Cardiac muscle cell (in vitro differentiated cells and primary cell): ENCODE measurements around the gene TIGAR. TPM values are rescaled to one million over a fixed set of nuclear protein-coding genes. Genes with fewer than 3 reads are reported as not detected.

Source experiments
- DNase-seq, 2 donors: peaks; one replicate each; pipeline versions ENCODE4 v3.0.0 to v3.0.0-alpha.2; 2010 to 2017; ENCODE audit warnings: low read depth in 1 of 2, low spot score in 1 of 2
- H3K27ac ChIP-seq: fragments of 200-600 bp; sonication (generic); 2 replicates; pipeline ENCODE4 v1.5.1; 2016
- H3K27me3 ChIP-seq: fragments of 200-600 bp; sonication (generic); 2 replicates; pipeline ENCODE4 v1.6.0; 2016; ENCODE audit warnings: control low read depth
- H3K36me3 ChIP-seq: fragments of 200-600 bp; sonication (generic); 2 replicates; pipeline ENCODE4 v1.5.1; 2016; ENCODE audit warnings: control low read depth
- H3K4me1 ChIP-seq: fragments of 200-600 bp; sonication (generic); 2 replicates; pipeline ENCODE4 v1.8.1; 2017; ENCODE audit warnings: low read depth, mild to moderate bottlenecking, mixed run types
- H3K4me3 ChIP-seq: fragments of 200-600 bp; sonication (generic); 2 replicates; pipeline ENCODE4 v1.5.1; 2016; ENCODE audit warnings: mild to moderate bottlenecking
- H3K9me3 ChIP-seq: fragments of 200-600 bp; sonication (generic); 2 replicates; pipeline ENCODE4 v1.5.1; 2017; ENCODE audit warnings: low read depth, mild to moderate bottlenecking, control low read depth
- CTCF ChIP-seq: IDR thresholded peaks from 2 replicates; pipeline ENCODE4 v1.5.1; 2012; ENCODE audit warnings: low read depth, mild to moderate bottlenecking, low read length
- polyA plus RNA-seq: library from polyadenylated mRNA; unstranded; fragments of >200 nt; fragmentation: Nextera tagmentation; extraction: Ambion mirVana; gene quantifications from 2 replicates; pipeline ENCODE4 v1.2.1, GENCODE V29; 2016
- total RNA-seq: library from RNA; depleted of rRNA; stranded (reverse); fragments of >200 nt; gene quantifications from 2 replicates; pipeline ENCODE4 v1.2.3, GENCODE V29; 2016

The TIGAR gene
- total and polyA plus RNA-seq, 2 experiments from 2014 or later, result 2.7 to 16.4 TPM

DNA sequence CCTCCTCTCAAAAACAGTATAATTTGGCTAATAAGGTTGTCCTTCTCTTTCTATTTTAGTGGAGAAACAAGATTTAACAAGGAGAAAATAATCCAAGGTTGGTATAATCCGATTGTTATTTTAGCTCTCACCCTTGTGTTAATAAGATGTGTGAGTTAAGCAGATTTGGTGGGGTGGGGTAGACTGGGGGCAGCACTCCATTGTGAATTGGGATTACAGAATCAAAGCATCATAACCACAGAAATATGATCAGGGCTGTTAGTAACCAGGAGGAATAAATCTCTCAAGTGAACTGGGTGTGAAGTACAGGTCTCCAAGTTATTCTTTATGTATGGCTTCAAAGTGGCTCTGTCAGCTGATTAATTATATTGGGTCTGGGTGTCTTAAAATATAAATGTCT, 10.2 kb downstream of the TIGAR start:
- no peak for TF ChIP-seq CTCF

DNA sequence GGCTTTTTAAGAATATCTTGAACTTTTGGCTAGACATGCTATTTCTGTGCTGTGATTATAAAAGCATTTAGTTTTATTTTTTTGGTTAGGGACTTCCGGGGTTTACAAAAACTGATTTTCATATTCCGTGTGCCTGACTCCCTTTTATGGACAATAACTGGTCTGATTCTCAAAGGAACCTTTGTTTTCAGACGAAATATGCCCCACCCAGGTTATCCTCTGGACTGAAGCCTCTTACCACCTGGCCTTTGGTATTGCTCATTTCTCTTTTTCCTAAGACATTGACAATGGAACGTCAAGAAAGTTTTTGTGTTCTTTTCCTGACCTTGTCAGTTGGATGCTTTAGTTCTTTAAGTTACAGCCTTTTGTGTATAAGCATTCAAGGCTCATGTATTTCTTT, 10.8 kb downstream of the TIGAR start:
- no peak for TF ChIP-seq CTCF
- Histone ChIP-seq H3K27ac (no peak overlapping the region), H3K36me3 (peaks cover 5% of the 10 kb centered on the region)

More for the DNA sequence above, 10.2 kb downstream of the TIGAR start:
- H3K9me3 ChIP-seq, result no peaks in the 10 kb centered on the region
- H3K4me3 ChIP-seq, result no peak overlapping the region
- H3K27ac ChIP-seq, result no peak overlapping the region
- DNase-seq, result no peak
- no peaks in the 10 kb centered on the region for H3K27me3 ChIP-seq
- H3K36me3 ChIP-seq, result peaks cover 5% of the 10 kb centered on the region
- no peaks in the 10 kb centered on the region for H3K4me1 ChIP-seq

DNA sequence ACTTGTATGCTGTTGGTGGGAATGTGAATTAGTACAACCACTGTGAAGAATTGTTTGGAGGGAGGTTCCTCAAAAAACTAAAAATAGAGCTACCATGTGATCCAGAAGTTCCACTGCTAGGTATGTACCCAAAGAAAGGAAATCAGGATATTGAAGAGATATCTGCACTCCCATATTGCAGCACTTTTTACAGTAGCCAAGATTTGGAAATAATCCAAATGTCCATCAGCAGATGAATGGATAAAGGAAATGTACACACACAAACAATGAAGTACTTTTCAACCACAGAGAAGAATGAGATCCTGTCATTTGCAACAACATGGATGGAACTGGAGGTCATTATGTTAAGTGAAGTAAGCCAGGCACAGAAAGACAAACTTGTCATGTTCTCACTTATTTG, 25.9 kb downstream of the TIGAR start:
- Histone ChIP-seq H3K36me3 (peaks cover 5% of the 10 kb centered on the region), H3K27ac (no peak overlapping the region), H3K9me3 (no peaks in the 10 kb centered on the region), H3K4me3 (no peak overlapping the region), H3K4me1 (no peaks in the 10 kb centered on the region), H3K27me3 (no peaks in the 10 kb centered on the region)
- no peak for DNase-seq
- no peak for TF ChIP-seq CTCF

More for the DNA sequence above, 10.8 kb downstream of the TIGAR start:
- no peak overlapping the region for H3K4me3 ChIP-seq
- H3K4me1 ChIP-seq, result no peaks in the 10 kb centered on the region
- H3K27me3 ChIP-seq, result no peaks in the 10 kb centered on the region
- H3K9me3 ChIP-seq, result no peaks in the 10 kb centered on the region
- DNase-seq, result no peak

DNA sequence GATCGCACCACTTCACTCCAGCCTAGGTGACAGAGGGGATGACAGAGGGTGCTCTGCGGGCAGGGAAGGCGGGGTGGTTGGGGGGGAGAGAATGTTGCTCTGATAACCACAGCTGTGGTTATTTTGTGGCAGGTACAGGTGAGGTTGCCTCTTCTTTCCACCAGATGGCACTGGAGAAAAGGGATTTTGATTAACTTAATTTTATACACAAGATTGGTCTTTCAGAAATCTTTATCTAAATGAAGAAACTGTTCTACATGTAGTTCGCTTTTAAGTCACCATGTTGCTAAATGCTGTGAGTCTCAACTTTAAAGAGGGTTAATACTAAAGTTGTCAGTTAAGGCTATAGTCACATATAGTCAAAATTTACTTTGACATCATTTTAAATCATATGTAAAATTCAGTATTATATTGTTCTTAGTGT, 32.8 kb downstream of the TIGAR start:
- Histone ChIP-seq H3K4me1 (peaks cover 8% of the 10 kb centered on the region), H3K36me3 (peaks cover 16% of the 10 kb centered on the region), H3K27me3 (no peaks in the 10 kb centered on the region), H3K27ac (no peak overlapping the region), H3K9me3 (no peaks in the 10 kb centered on the region), H3K4me3 (no peak overlapping the region)
- DNase-seq, result peak; percentile 3 to 22
- peak; percentile 28 for TF ChIP-seq CTCF

DNA sequence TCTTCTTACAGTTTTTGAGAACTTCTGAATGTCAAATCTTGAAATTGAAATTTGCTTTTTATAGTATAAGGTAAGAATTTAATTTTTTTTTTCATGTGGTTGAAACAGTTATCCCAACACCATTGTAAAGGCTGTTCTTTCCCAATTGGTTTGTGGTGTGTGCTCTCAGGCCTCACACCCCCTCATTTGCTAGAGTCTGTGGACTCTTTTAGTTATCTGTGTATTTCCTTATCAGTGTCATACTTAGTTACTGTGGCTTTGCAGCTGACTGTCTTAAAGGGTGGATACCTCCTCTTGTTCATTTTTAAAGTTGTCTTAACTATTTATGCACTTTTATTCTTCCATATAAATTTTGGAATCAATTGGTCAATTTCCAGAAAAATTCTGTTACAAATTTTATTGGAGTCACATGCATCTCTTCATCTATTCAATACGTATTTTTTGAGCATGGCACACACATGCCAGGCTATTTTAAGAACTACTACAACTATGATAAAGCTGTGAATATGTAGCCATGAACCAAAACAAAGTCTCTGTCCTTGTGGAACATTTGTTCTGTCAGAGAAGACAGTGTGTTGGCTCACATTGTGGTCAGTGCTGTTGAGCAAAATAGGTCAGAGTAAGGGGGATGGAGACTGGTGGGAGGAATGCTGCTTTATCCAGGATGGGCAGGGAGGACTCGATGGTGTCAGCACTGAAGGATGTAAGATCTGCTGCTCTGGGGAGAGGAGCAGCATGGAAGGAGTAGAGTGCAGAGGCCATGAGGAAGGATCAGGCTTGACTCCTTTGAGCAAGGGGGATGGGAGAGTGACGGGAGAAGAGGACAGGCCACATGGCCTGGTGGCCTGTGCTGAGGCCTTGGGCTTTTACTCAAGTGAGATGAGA, 34.4 kb downstream of the TIGAR start:
- Histone ChIP-seq H3K4me3 (no peak overlapping the region), H3K9me3 (no peaks in the 10 kb centered on the region), H3K4me1 (peaks cover 8% of the 10 kb centered on the region), H3K27me3 (no peaks in the 10 kb centered on the region), H3K36me3 (peaks cover 11% of the 10 kb centered on the region), H3K27ac (peak overlapping the region; percentile 57)
- no peak for TF ChIP-seq CTCF
- DNase-seq, result peak; percentile 2 to 12
